ENCODE data around the gene PDPR.
"Not testable (repeated sequence)": the region's sequence is repeated elsewhere in the genome, so short reads cannot be mapped to it uniquely, and the experiment has no call there.

PDPR gene

DNA sequence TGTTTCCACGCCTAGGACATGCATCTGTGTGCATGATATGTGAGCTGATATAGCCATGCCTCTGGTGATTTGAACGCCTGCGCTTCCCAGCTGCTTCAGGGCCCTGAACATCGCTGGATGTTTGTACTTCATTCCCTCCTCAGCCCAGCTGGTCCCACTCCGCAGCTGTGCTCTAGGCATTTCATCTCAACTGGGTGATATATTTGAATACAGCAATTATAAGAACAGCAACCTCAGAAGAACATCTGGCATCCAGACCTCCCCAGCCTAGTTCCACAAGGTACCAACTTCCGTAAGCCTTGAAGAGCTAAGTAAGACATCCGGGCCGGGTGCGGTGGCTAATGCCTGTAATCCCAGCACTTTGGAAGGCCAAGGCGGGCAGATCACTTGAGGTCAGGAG, 52.6 kb downstream of the PDPR start:
- not testable (repeated sequence) for DNase-seq

DNA sequence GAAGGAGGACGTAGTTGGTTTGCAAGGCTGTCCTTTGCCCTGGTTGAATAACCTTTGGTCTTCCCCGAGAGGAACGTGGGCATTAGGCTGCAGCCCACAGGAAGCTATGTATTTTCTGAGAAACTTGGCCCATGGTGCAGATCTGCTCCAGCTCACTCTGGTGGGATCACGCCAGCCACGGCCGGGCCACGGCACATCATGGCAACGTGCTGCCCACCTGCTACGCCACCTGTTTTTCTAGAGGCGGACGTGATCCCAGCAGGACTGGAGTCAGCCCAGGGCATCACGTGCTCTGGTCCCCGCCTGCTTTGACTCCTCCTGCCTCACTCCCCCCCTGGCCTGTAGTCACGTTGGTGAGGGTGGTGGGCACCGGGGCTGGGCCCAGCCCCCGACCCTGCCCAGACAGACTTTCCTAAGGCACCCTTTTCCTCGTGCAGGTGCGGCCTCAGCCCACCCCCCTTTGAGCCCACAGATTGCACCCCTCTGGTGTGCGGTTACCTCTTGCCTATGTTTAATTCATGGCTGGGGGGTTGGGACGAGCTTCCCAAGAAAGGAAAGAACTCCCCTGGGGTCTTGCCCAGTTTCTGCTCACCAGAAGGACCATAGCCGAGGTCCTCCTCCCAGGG, 59.2 kb downstream of the PDPR start, which contains the start of gene CLEC18C:
Gene CLEC18C, plus strand, starts transcription at position 576 of the 626 bp plus-strand sequence. CDS start 492 bp downstream, outside the sequence.
- DNase-seq, result not testable (repeated sequence)

DNA sequence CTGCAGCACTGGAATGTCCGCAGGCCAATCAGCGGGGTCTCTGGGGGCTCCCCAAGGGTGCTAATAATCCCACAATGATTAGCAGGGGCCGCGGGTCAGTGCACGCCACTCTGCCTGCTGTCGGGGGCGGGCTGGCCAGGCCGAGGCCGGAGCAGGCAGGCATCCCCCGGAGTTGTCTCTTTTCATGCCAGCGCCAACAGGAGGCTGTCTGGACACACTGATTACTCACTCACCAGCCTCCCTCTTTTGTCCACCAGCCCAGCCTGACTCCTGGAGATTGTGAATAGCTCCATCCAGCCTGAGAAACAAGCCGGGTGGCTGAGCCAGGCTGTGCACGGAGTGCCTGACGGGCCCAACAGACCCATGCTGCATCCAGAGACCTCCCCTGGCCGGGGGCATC, 59.8 kb downstream of the PDPR start:
- not testable (repeated sequence) for DNase-seq

DNA sequence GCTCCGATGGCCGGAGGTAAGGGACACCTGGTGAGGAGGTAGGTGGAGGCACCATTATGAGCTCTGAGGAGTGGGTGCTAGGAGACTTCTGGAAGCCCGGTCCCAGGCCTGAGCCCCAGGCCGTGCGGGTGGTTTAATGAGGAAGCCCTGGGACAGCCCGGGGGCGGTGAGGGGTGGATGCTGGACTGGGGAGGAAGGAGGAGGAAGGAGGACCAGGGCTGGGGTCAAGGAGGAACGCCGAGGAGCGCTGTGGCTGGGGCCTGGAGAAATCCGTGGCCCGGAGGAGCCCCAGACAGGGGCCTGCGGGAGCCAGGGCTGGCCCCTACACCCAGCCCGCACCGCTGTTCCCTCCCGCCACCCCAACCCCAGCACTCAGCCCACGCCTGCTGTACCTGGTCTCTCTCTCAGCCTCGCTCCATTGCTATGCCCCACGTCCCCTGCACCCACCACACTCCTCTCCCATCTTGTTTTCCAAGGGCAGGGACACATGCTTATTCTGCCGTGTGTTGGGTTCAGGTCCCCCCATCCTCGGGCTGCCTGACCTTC, 60.3 kb downstream of the PDPR start:
- not testable (repeated sequence) for DNase-seq

DNA sequence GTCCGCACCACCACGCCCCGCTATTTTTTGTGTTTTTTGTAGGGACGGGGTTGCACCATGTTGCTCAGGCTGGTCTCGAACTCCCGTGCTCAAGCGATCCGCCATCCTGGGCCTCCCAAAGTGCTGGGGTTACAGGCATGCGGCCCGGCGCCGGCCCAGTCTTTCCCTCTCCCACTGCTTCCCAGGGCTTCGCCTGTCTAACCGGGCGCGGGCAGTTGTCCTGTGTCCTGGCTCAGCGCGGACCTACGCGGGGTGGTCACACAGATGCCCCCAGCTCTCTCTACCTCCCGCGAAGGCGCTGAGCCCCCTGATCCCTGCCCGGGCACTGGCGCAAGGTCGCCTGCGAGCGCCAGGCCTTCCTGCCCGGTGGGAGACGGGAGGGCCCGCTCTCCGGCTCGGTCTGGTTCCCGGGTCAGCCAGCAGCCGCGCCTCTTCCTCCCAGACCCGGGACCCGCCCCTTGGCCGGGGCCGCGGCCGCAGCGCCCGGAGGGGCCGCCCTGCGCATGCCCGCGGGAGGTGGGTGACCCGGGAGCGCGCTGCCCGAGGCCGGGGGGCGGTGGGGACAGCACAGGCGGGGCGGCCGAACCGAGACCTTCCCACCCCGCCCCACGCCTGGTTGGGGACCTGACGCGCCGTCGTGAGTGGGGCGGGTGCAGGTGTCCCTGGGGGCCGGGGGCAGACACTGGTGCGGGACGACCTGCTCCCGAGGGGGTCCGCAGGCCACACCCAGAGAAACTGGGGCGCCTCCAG, 73.9 kb downstream of the PDPR start:
- DNase-seq, result not testable (repeated sequence)

DNA sequence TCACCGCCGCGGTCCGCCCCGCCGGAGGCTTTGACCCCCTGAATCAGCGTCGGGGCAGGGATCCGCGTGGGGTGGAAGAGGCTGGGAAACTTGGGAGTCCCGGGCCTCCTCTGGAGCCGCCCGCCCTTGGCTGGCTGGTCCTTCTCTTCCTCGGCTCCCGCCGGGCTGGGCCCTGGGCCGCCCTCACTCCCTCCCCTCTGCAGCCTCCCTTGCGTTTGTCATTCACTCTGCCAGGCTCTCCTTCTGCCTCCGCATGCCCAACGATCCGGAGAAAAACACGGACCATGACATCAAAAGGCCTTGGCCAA, 74.4 kb downstream of the PDPR start:
- not testable (repeated sequence) for DNase-seq

DNA sequence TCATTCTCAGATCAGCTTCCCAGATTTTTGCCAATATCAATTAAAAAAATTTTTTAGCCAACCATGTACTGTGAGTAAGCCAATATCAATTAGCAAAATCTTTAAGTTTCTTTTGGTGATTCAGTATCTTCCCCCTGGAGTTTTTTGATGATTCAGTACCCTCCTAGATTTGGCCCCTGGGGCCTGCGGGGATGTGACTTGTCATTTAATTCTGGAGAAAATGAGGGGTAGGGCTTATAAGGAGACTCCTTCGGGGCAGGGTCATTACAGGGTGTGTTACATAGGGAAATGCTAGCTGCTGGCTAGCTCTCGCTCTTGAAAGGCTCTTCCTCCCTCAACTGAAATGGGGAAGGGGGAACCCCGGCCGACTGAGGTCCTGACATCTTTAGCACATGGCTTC, 76.4 kb downstream of the PDPR start:
- DNase-seq, result not testable (repeated sequence)

DNA sequence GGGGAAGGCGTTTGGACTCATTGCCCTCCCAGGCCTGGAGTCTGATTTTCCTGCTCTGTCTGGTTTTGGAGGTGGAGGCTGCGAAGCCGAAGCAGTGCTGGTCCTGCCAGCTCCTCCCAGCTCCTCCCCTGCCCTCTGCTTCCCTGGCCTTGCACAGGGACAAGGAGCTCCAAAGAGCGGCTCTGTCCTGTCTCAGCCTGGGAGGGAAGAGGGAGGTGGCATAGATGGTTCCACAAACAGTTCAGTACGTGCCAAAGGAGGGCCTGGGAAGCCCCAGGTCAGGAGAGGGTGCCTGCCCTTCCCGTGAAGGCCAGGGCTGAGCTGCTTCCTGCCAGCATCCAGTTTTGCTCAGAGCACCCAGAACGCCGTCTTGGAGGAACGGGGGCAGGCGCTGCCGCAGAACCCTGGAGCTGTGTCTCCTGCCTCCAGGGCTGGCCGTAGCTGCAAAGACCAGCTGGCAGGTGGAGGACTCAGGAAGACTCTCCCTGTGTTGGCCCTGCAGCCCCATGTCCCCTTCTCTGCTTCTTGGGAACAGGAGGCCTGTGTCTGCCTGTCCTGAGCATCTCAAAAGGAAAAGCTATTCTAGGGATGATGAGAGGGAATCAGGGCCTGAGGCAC, 82.7 kb downstream of the PDPR start:
- not testable (repeated sequence) for DNase-seq

DNA sequence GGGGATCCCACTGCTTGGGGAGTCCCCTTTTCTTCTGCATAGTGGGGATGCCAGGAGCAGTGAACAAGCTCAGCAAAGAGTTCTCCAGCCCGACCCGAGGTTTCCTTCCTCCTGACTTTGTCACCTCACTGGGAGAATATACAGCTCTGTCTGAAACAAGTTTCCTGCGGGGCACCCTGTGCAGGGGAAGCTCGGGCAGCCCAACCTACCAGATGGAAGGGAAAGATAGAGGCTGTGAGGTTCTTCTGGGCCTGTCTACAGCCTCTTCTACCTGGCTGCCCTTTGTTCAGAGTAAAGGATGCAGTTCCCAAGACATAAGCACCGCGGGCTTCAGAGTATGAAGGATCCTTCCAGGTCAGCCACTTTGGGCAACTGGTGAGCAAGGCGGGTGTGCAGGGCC, 83.5 kb downstream of the PDPR start:
- DNase-seq, result not testable (repeated sequence)

DNA sequence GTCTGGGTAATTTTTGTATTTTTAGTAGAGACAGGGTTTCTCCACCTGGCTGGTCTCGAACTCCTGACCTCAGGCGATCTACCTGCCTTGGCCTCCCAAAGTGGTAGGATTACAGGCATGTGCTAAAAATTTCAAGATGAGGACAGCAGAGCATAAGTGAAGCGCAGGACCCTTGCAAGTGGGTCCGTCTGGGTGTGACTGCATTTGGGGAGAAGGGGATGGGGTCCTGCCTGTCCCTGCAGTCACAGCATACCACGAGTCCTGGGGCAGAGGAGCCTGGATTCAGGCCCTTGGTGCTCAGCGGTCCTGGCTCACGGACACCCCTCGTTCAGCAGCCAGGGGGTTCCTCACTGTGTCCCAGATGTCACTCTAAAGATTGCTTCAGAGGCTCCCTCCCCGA, 84.1 kb downstream of the PDPR start:
- not testable (repeated sequence) for DNase-seq

DNA sequence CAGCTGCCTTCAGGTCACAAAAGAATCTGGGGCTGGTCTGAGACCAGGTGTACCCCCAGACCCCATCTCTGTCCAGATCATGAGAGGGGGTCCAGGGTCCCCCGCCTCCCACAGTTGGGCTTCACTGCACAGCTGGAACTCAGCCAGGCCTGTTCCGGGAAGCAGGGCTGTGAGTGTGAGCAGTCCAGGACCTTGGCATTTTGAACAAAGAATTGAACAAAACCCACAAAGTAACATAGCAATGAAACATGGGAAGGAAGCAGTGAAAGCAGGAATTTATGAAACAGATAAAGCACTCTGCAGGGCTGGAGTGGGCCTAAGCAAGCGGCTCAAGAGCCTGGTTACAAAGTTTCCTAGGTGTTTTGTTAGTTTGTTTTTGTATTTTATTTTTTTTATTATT, 84.5 kb downstream of the PDPR start:
- not testable (repeated sequence) for DNase-seq

DNA sequence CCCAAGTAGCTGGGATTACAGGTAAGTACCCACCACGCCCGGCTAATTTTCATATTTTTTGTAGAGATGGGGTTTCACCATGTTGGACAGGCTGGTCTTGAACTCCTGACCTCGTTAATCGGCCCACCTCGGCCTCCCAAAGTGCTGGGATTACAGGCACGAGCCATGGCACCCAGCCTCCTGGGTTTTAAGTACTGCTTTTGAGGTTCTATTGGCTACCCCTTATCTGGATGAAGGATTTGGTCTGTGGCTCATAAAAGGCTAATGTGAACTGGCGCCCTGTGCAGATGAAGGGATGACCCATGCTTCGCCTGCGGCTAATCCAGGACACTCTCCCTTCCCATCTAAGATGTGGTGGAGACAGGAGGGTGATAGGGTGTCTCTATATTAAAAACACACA, 85.0 kb downstream of the PDPR start:
- not testable (repeated sequence) for DNase-seq

DNA sequence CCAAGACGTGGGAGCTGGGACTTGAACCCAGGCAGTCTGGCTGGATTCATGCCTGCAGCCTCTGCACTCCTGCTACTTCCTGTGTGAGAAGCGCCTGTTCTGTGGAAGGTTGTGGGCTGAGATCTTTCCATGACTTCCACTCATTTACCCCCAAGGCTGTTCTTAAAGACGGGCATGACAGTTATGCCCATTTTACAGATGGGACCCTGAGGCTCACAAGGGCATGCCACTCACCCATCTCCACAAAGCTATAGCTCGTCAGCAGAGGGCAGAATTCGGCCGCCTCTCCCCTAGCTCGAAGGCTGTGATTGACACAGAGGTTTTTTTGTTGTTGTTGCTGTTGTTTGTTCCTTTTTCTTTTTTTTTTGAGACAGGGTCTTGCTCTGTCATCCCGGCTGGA, 85.9 kb downstream of the PDPR start:
- not testable (repeated sequence) for DNase-seq

DNA sequence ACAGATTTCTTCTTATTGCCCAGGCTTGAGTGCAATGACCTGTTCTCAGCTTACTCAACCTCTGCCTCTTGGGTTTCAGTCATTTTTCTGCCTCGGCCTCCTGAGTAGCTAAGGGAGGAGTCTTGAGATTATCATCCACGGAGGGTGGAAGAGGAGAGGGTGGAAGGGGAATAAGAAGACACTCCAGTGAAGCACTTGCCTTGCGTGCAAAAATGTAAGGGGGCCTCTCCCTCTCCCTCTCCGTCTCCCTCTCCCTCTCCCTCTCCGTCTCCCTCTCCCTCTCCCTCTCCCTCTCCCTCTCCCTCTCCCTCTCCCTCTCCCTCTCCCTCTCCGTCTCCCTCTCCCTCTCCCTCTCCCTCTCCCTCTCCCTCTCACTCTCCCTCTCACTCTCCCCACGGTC, 89.4 kb downstream of the PDPR start:
- not testable (repeated sequence) for DNase-seq

DNA sequence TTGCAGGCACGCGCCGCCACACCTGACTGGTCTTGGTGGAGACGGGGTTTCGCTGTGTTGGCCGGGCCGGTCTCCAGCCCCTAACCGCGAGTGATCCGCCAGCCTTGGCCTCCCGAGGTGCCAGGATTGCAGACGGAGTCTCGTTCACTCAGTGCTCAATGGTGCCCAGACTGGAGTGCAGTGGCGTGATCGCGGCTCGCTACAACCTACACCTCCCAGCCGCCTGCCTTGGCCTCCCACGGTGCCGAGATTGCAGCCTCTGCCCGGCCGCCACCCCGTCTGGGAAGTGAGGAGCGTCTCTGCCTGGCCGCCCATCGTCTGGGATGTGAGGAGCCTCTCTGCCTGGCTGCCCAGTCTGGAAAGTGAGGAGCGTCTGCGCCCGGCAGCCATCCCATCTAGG, 89.9 kb downstream of the PDPR start:
- DNase-seq, result not testable (repeated sequence)

DNA sequence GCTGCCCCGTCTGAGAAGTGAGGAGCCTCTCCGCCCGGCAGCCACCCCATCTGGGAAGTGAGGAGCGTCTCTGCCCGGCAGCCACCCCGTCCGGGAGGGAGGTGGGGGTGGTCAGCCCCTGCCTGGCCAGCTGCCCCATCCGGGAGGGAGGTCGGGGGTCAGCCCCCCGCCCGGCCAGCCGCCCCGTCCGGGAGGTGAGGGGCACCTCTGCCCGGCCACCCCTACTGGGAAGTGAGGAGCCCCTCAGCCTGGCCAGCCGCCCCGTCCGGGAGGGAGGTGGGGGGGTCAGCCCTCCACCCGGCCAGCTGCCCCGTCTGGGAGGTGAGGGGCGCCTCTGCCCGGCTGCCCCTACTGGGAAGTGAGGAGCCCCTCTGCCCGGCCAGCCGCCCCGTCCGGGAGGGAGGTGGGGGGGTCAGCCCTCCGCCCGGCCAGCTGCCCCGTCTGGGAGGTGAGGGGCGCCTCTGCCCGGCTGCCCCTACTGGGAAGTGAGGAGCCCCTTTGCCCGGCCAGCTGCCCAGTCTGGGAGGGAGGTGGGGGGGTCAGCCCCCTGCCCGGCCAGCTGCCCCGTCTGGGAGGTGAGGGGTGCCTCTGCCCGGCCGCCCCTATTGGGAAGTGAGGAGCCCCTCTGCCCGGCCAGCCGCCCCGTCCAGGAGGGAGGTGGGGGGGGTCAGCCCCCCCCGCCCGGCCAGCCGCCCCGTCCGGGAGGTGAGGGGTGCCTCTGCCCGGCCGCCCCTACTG, 90.7 kb downstream of the PDPR start:
- not testable (repeated sequence) for DNase-seq

DNA sequence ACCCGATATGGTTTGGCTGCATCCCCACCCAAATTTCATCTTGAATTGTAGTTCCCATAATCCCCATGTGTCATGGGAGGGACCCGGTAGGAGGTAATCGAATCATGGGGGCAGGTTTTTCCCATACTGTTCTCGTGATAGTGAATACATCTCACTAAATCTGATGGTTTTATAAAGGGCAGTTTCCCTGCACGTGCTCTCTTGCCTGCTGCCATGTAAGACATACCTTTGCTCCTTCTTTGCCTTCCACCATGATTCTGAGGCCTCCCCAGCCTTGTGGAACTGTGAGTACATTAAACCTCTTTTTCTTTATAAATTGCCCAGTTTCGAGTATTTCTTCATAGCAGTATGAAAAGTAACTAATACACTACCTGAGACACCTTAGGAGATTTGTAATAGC, 92.2 kb downstream of the PDPR start:
- DNase-seq, result not testable (repeated sequence)
